ENCODE results near the gene ZNF224.

The ZNF224 gene

DNA sequence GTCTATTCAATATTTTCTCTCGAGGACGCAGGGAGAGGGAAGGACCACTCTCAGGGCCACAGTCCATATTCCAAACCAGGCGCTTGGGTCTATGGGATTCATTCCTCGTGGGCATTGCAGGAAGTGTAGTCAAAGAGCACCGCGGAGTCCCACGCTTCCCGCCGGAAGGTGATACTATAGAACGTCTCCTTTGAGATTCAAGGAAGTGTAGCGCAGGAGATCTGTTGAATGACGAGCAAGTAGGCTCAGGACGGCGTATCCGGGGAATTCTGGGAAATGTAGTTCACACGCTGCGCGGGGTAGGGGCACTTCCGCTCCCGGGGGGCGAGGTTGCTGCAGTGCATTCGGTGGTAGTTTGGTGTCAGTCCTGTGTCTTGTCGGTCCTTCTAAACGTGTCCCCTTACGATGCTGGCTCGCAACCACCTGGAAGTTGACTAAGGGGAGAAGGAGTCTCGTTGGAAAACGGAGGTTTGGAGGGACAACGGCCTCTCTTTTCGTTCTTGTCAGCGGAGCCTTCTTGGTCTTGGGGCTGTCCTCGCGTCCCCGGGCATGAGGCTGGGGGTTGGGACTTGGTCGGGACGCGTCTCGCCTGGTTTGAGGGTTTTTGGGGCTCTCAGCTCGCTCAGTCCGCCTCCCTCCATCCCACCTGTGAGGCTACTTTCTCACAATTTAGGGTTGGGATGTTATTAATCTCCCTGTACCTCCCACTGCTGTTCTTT lies 22.2 kb upstream of the ZNF224 start, which contains the start of gene ZNF284:
Gene ZNF284 (plus strand): TSS at position 336 of the 719 bp plus-strand sequence. CDS start 4,231 bp downstream, outside the sequence.
- TF ChIP-seq EP300 (IDR thresholded peaks at IDR 0.05; ENCODE audit: borderline replicate concordance) (no peak), CEBPB (IDR thresholded peaks at IDR 0.05) (no peak), EGR1 (IDR thresholded peaks at IDR 0.05) (no peak), MAX (IDR thresholded peaks at IDR 0.05) (peak; percentile 68), TEAD4 (IDR thresholded peaks at IDR 0.05) (no peak), TAF1 (IDR thresholded peaks at IDR 0.05; ENCODE audit: low read depth) (peak; percentile 40; the same call in 1 of the 2 replicates), NFIC (IDR thresholded peaks at IDR 0.05) (no peak), YY1 (IDR thresholded peaks at IDR 0.05; ENCODE audit: low read depth) (0 out of 2 replicates have a peak, but pooled peaks have one; percentile 13), RAD21 (IDR thresholded peaks at IDR 0.05; ENCODE audit: low read depth) (peak; percentile 7; the same call in 1 of the 2 replicates), ZBTB7A (IDR thresholded peaks at IDR 0.05; ENCODE audit: low read depth) (0 out of 2 replicates have a peak, but pooled peaks have one; percentile 79), FOXM1 (IDR thresholded peaks at IDR 0.05; ENCODE audit: borderline replicate concordance, low read depth) (no peak), CREB1 (IDR thresholded peaks at IDR 0.05; ENCODE audit: low read depth) (peak; percentile 69), TCF12 (IDR thresholded peaks at IDR 0.05; ENCODE audit: low read depth) (no peak; the same call in 1 of the 2 replicates), REST (IDR thresholded peaks at IDR 0.05; ENCODE audit: low read depth) (no peak), USF1 (IDR thresholded peaks at IDR 0.05) (no peak)

DNA sequence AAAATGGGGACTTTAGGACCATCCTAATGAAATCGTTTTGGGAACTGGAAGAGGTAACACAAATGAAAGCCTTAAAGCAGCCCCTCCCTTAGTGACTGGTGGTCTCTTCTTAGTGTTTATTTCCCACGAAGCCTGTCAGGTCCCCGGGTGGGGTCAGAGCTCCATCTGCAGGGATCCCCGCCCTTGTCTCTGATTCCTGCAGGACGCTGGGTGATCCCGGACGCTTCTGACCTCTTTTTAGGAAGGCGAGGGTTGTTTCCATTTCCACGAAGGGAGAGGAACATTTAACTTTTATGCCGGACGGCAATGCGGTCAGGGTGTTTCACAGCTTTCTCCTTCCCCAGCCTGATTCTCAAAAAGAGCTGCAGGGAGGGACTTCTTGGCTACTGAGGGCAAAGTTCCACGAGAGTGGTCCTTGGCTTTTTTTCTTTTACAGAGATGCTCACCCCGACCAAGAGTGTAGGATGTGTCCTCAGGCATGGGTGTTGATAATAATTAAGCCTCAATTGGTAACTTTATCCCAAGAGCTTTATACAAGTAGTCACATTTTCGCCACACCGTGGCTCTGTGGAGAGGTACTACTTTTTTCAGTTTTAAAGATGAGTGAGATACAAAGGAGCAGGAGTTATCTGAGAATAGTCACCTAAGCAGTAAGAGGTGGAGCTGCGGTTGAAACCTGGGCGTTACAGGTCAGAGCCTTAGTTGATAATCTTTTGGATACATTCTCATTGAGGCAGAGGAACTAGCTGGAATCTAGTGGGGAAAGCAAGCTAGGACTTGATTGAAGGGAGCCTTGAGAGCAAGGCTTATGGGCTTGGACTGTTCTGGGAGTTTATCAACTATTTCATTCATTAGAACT lies 21.4 kb upstream of the ZNF224 start:
- TF ChIP-seq TAF1 (IDR thresholded peaks at IDR 0.05; ENCODE audit: low read depth): no peak
- no peak for TF ChIP-seq EP300 (IDR thresholded peaks at IDR 0.05; ENCODE audit: borderline replicate concordance)
- no peak for TF ChIP-seq NFIC (IDR thresholded peaks at IDR 0.05)
- TF ChIP-seq FOXM1 (IDR thresholded peaks at IDR 0.05; ENCODE audit: borderline replicate concordance, low read depth): no peak
- TF ChIP-seq TCF12 (IDR thresholded peaks at IDR 0.05; ENCODE audit: low read depth): no peak
- TF ChIP-seq EGR1 (IDR thresholded peaks at IDR 0.05): no peak
- TF ChIP-seq RAD21 (IDR thresholded peaks at IDR 0.05; ENCODE audit: low read depth): no peak

DNA sequence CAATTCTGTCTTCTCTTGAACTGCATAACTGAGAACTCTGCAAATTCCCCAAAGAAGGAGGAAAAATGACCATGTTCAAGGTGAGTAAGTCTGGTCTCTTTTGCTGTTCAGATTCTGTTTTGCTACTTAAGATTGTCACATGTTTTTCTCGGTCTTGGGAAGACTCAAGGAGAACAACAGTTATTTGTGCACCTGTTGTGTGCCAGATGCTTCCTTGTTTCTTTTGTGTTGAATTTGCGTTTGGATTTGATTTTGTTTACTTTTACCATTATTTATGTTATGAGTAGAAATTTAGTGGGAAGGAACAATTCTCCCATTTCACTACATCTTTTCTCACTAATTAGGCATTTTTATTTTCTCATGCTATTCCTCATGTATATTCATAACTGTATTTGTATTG lies 17.8 kb upstream of the ZNF224 start:
- TF ChIP-seq CEBPB (IDR thresholded peaks at IDR 0.05): no peak
- TF ChIP-seq EP300 (IDR thresholded peaks at IDR 0.05; ENCODE audit: borderline replicate concordance): no peak

- TF ChIP-seq ZBTB7A (IDR thresholded peaks at IDR 0.05; ENCODE audit: low read depth): no peak
- no peak for TF ChIP-seq FOXM1 (IDR thresholded peaks at IDR 0.05; ENCODE audit: borderline replicate concordance, low read depth)
- TF ChIP-seq RAD21 (IDR thresholded peaks at IDR 0.05; ENCODE audit: low read depth): no peak
- TF ChIP-seq REST (IDR thresholded peaks at IDR 0.05; ENCODE audit: low read depth): no peak
- no peak for TF ChIP-seq CEBPB (IDR thresholded peaks at IDR 0.05)
- TF ChIP-seq NFIC (IDR thresholded peaks at IDR 0.05): no peak
- TF ChIP-seq YY1 (IDR thresholded peaks at IDR 0.05; ENCODE audit: low read depth): no peak
- no peak for TF ChIP-seq CREB1 (IDR thresholded peaks at IDR 0.05; ENCODE audit: low read depth)
- no peak for TF ChIP-seq TEAD4 (IDR thresholded peaks at IDR 0.05)
- TF ChIP-seq EGR1 (IDR thresholded peaks at IDR 0.05): no peak
- no peak for TF ChIP-seq EP300 (IDR thresholded peaks at IDR 0.05; ENCODE audit: borderline replicate concordance)
- TF ChIP-seq MAX (IDR thresholded peaks at IDR 0.05): no peak
- no peak for TF ChIP-seq TCF12 (IDR thresholded peaks at IDR 0.05; ENCODE audit: low read depth)
- no peak for TF ChIP-seq TAF1 (IDR thresholded peaks at IDR 0.05; ENCODE audit: low read depth)
- TF ChIP-seq USF1 (IDR thresholded peaks at IDR 0.05): no peak
These were observed 2.1 kb upstream of the ZNF224 start for GRCh38 chr19:44092108-44092507.

DNA sequence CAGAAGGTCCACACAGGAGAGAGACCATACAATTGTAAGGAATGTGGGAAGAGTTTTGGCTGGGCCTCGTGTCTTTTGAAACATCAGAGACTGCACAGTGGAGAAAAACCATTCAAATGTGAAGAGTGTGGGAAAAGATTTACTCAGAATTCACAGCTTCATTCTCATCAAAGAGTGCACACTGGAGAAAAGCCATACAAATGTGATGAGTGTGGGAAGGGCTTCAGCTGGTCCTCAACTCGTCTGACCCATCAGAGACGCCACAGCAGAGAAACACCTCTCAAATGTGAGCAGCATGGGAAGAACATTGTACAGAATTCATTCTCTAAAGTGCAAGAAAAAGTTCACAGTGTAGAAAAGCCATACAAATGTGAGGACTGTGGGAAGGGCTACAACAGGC lies 13.6 kb downstream of the ZNF224 start:
- TF ChIP-seq ZBTB7A (IDR thresholded peaks at IDR 0.05; ENCODE audit: low read depth): no peak
- TF ChIP-seq TEAD4 (IDR thresholded peaks at IDR 0.05): no peak
- TF ChIP-seq USF1 (IDR thresholded peaks at IDR 0.05): no peak

All from Ishikawa (cell line).